HL-60/S4 treated with retinoic acid at 250 ng/mL for 4 days and 3 days (cell line): Measurements from ENCODE around the gene GDPD2.

ENCODE experiments used
- in situ Hi-C: fragments of 300-500 bp; cut with MboI; formaldehyde crosslinking; loops from 2 replicates; pipeline ENCODE4 v1.7.0; 2022; ENCODE audit warnings: low sequenced_read_pairs

The GDPD2 gene

DNA sequence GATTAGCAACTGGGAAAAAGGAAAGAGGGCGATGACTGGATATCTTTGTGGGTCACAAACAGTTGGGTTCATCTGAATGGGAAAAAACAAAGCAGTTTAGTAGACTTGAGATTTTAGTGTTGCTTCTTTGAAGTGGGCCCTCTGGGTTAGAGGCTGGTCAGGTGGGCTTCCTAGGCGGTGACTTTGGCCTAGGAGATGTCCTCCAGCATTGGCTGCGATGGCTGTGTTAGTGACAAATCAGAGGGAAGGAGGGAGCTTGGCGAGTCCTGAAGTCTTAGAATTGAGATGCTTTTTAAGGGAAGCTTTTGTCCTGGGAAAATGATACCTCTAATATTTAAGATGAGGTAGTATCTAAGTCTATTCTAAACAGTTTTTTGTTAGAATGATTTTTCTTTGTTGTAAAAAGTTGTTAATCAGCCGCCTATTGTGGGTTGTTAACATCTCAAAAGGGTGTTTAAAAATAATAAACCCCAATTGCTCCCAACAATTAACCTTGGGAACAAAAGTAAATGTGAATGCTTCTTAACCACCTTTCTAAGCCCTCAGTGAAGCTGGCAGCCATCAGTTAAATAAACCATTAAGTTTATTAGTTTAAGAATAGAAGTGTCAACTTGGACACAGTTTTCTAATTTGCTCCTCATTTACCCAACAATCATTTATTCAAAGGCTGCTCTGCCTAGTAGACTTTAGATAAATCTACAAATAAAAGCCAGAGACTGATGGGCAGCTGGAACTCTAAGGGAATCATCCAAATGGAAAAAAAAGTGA is 53.2 kb downstream of the GDPD2 start:
- in situ Hi-C loops: no loop called here

DNA sequence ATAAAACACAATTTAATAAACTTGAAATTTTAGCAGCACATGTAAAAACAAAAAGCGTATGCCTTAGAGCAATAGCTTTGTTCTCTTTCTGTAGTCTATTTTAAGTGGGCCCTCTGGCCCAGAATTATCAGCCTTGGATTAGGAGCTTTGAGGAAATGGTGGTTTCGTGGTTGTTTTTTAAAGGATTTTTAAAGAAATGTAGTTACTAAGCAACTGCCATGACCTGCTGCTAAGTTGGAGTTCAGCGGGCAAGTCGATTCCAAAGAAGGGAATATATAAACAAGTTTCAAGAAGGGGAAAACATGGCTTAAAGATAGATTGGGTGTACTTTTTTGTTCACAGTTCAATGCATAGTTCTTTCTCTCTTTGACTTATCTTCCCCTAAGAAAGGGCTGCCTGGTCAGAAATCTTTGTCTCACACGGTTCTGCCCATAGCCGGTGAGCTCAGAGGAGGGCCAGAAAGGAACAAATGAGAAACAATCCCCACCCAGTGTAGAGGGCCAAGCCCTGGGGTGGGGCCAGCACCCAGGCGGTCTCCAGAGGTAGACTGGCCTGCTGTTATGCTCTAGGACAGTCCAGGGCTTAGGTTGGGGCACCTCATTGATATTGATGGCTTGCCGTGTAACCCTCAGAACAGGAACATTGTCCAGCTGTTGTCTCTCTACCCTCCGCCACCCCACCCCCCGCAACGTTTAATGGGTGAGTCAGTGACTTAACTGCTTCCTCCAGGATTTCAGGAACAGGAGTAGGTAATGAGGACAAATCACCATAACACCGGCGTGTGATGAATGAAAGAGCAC is 54.0 kb downstream of the GDPD2 start:
- in situ Hi-C loops: no loop called here

DNA sequence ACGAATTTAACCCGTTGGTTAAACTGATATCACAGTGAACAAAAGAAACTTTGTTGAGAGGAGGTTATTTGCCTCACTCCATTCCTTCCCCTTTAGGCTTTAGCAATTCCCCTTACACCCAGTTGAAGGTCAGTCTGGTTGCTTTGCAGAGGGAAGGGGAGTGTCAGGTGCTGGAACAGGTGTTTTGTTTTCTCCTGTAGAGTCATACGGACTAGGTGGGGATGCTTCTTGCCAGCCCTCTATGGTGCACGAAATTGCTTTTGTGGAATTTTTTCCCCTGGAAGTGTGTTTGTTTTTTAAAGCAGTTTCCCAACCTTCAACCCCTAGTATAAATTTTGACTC is 54.6 kb downstream of the GDPD2 start:
- in situ Hi-C loops: no loop called here

DNA sequence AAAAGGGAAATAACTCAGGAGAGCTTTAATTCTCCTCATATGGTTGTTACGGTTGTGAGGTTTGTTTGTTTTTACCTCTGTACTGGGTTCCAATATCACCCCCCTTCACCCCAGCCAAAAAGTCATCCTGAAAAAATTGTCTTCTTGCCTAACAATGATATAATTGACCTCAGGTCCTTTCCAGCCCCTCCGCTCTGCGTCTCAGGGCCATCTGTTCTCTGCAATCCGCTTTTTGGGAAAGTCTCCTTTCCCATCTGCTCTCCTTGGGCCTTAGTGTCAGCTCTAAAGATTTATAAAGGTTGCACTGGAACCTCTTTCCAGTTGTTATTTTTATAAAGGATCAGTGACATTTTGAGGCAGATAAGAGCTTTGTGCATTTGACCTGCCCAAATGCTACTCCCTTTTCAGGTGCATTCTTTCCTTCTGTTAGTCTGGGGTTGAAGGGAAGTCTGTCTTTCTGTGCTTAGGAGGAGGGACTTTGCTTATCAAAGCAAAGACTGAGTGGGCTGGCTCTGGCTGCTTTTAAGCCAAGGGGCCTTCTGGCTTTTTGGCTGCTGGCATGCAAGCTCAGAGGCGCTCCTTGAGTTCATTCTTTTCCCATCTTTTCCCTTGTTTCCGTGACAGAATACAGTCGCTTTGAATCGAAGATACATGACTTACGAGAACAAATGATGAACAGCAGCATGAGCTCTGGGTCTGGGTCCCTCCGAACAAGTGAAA is 55.6 kb downstream of the GDPD2 start:
- in situ Hi-C loops: no loop called here

DNA sequence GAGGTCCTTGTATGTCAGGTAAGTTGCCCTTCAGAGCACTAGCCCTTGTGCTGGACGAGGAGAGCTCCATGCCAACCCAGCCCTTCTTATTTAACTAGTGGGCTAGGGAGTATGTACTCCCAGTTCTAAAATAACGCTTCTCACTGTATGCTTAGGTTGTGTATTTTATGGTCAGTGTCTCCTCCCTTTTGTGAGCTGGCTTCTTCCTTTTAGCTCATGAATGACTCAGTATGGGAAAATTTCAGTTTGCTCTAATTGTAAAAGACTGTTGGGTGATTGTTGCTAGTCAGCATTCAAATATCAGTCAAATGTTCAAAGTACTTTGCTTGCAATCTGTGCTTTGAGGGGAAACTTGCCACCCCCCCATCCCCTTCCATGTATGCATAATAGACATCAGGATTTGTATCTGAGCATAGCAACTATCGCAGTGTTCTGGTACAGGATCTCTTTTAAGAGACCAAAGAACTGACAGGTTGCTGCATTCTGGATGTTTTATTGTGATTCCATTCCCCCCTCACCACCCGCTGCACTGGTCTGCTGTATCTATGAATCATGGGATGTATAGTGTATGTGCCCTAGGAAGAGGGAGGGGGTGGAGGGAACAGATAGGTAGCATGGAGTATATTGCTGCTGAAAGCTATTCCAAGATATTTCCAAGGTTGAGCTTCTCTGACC is 56.3 kb downstream of the GDPD2 start:
- in situ Hi-C loops: no loop called here

DNA sequence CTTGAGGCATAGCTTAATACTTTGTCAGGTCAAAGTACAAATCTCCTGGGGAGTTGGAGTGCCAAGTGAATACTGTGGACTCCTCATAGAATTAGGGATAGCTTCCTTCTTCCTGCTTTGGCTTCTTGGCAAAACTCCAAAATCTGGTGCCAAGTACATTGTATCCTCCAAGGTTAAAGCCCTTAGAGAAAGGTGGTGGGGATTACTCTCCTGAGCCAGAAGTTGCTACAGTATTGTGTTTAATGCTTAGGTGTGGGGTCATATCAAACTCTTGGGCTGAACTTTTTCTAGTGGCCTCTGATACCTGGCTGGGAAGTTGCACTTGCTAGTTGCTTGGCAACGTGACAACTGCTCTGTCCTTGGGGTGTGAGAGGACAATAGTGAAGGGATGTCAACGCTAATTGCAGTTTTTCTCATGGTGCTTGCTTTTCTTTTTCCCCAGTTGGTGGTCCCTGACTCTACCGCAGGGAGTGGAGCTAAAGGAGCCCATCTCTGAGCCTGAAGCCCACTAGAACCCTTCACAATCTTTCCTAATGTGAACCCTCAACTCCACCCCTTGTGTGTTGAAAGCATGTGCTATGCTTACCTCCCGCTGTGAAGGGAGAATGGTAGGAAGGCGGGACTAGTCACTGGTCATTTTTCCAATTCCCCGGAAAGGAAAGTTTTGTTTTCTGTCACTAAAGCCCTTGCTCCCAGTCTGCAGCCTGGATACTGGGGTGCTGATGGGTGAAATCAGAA is 57.0 kb downstream of the GDPD2 start:
- in situ Hi-C loops: no loop called here

DNA sequence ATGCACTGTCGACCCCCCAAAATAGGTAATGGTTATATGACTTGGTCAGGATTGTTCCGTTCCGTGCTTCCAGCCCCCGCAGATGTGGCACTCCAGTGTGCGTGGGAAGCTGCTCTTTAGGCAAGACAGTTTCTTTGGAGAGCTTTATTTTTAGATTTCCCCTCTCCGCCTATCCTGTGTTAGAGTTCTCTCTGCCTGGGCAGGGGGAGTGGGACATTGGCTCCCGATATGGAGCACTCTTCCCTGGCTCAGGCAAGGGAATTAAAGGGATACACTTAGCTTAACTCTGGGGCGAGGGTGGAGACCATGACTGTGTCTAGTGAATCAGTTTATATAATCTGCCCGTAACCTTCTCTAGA is 57.5 kb downstream of the GDPD2 start:
- in situ Hi-C loops: no loop called here

DNA sequence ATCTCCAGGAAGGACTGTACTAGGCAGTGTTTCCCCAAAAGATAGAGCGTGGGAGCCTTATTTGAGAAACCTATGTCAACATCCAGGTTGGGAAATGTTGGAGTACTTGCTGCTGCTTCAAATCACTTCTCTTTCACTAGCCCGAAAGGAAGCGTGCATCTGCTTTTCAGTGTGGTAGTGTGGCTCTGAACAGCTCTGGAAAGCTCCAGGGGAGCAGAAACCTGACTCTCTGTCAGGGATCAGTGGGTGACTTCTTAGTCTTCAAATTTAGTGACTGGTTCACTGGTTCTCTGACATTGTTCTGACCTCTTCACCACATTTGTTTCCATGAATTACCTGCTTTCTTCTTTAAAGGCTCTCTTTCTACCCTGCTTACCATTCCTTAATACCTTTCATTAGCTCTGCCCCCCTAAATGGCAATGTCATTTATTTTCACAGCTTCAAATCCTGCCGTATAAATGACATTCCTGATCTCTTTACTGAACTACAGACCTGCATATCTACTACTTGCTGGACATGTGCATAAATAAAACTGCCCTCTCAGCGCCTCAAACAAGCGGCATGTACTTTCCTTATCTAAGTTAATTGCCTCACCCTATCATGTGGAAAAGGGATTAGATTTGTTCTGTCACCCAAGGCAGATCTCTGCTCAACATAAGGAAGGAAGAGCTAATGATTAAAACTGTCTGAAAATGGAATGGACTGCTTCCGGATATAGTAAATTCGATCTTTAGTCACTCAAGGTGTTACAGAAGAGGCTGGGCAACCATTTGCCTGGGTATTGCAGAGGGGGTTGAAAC is 58.6 kb downstream of the GDPD2 start:
- in situ Hi-C loops: no loop called here

DNA sequence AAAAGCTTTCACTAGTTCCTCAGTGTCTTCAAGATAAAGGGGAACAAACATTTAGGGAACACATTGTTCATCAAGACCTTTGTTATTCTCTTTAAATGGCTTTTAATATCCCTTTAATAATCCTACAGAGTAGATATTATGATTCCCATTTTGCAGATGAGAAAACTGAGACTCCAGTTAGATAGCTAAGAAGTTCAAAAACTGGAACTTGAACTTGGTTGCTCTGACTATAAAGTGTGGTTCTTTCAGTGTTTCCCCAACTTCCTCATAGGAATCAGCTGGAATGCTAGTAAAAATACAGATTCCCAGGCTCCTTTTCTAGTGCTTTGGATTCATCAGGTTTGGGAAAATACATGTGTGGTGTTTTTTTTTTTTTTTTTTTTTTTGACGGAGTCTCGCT is 59.2 kb downstream of the GDPD2 start:
- in situ Hi-C loops: no loop called here
